ENCODE results near the gene NEU4.

The NEU4 gene

DNA sequence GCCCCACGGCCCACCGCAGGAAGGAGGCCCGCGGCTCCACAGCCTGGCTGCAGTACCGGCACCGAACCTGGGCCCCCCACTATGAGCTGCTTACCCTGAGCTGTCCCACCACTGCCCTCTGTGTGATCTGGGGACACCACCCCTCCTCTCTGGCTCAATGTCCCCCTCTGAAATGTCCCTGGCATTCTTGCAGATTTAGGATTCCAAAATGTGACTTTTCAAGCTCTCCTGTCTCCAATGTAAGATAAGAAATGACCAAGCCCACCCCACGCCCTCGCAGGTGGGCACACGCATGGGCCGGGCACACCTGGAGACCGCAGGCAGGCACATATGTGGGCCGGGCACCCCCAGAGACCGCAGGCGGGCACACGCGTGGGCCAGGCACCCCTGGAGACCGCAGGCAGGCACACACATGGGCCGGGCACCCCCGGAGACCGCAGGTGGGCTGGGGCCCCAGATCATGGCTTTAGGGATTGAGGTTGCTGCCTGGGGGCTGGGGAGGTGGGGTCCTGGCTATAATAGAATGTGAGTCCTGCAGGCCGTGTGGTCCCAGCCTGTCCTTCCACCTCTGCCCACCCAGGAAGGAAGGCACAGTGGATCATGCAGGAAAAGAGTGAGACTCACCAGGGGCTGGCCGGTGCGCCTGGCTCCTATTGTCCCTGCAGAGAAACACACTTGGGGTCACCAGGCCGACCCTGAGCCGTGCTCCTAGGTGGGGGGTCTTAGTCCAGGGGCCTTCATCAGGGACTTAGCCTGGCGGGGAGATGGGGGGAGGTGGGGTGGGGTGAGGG, 42.5 kb downstream of the NEU4 start:
- no peak for DNase-seq (ENCODE audit: low read depth in 2 of 2)

DNA sequence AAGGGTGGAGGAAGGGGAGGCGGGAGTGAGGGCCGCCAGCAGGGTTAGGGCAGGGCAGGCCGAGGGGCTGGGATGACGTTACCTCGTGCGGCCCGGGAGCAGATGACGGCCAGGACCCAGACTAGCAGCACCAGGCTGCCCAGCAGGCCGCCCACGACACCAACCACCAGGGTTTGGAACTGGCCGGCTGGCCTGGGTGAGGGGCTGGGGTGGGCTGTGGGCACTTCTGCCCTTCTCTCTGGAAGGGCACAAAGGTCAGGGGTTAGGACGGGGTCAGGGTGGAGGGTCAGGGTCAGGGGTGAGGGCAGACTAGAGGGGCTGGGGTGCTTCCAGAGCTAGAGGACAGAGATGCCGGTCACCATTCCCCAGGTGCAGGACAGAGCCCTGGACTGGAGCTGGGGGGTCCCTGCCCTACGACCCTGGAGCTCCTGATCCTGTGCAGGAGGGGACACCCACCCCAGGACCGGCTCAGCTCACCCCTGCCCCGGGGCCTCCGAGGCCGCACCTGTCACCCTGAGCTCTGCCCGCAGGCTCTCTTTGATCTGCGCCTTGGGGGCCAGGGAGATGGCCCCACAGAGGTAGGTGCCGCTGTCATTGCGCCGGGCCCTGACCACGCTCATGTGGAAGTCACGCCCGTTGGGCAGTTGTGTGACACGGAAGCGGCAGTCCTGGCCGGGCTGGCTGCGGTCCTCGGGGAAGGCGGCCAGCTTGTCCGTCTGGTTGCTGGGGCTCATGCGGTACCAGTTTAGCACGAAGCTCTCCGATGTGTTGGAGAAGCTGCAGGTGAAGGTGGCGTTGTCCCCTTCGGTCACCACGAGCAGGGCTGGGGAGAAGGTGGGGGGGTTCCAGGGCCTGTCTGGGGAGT, 43.4 kb downstream of the NEU4 start:
- DNase-seq (ENCODE audit: low read depth in 2 of 2): no peak

- DNase-seq (ENCODE audit: low read depth in 2 of 2): no peak
These were observed 44.1 kb downstream of the NEU4 start for GRCh38 chr2:241852981-241853631.

DNA sequence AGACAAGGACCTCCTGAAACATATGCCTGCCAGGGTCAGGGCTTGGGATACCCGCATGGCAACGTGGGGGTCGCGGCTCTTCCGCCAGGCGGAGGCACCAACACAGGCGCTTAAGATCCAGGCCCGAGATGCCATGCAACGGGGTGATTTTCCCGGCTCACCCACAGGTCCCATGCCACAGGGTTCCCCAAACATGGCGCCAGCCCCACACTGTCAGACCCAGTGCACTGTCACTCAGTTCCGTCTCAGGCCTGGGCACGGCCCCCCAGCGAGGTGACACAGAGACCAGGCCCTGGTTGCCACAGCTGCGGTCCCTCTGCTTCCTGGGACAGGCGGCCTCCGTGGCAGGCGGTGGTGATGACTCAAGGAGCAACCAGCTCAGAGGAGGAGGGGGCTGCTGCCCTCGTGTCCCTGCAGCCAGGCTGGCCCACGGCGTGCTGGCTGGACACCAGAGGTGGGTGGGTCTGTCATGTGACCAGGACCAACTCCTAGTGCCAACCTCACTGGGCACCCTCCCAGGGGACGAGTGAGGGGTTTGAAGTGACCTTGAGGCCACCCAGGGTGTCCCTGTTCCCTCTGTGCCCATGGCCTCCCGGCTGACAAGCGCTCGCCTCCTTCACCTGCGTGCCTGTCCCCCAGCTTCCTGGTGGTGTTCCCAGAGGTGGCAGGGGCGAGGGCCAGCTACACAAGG, 44.8 kb downstream of the NEU4 start:
- DNase-seq (ENCODE audit: low read depth in 2 of 2): no peak

- DNase-seq (ENCODE audit: low read depth in 2 of 2): no peak
These were observed 45.6 kb downstream of the NEU4 start for GRCh38 chr2:241854342-241855244.

DNA sequence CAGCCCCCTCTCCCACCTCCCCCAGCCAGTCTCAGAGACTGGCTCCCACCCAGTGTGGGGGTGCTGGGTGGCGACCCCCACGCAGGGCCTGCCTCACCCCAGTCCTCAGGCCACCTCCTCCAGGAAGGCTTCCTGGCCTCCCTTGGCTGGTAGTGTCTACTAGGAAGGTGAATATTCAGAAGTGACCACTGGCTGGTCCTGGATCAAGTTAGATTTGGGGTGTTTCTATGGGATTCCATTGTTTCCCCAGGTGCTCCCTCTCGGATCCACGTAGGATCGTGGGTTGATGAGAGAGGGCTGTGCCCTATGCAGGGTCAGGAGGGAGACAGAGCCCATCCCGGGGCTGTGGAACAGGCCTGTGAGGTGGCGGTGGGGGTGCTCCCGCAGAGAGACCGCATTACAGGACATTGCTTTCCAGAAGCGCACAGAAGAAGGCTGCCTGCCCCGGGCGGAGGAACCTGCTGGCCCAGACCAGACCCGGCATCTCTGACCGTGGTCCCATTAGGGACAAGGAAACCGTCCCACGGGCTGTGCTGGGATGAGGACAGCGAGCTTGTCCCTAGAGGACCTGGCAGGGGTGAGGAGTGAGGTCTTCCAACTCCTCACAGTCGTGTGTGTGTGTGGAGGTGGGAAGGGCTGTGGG, 46.4 kb downstream of the NEU4 start:
- DNase-seq (ENCODE audit: low read depth in 2 of 2): no peak

- DNase-seq (ENCODE audit: low read depth in 2 of 2): no peak
These were observed 47.0 kb downstream of the NEU4 start for GRCh38 chr2:241855888-241856422.

GRCh38 chr2:241857041-241857541, 48.1 kb downstream of the NEU4 start:
- DNase-seq (ENCODE audit: low read depth in 2 of 2): no peak

DNA sequence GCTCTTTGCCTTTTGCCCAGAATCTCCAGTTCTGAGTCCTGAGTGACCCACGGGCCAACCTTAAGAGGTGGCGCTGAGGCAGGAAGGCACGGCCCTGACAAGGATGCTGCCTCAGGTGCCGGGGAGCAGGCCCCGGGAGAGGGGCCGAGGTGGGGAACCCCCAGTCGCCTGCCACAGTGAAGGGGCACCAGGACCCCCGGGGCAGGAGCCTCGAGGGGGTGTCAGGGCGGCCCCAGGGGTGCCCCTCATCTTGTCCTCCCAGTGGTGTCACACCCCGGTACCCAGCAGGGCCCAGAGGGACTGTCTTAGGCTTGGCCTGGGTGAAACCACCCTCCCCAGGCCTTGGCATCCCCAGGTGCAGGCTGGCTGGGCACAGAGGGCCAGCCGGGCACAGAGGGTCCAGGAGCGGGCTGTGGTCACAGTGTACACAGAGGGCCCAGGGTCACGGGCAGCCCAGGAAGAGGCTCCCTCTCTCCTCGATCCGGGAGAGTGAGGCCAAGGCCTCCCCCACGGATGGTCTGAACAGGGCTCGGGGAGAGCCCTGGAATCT, 48.7 kb downstream of the NEU4 start:
- no peak for DNase-seq (ENCODE audit: low read depth in 2 of 2)

DNA sequence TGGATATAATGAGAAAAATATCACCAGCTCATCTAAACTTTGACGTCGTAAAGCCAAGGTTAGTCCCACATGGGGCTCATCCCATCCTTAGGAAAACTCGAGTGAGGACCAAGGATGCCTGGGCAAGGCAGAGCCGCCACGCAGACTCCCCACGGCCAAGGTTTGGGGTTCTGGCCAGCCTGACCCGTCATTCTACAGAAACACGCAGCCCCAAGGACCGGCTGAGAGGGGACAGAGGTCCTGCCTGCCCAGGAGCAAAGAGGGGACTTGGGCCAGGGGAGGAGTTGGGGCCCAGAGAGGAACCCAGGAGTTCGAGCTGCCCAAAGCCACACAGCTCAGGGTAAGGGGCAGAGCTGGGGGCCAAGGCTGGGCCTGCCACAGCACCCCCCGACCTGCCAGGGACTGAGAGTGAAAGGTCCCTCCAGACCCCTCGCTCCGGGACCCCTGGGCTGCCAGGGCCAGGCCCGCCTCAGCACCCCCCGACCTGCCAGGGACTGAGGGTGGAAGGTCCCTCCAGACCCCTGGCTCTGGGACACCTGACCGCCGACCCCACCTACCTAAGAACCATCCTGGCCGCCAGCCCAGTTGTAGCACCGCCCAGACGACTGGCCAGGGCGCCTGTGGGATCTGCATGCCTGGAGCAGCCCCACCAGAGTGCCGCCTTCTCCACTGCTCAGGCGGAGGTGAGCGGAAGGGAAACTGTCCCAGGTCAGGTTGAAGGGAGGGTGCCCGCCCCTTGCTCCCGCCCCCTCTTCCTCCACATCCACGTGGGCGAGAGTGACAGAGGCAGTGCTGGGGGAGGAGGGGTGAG, 49.4 kb downstream of the NEU4 start, which contains the start of gene PDCD1:
Gene PDCD1 (minus strand): TSS at position 689 of the 811 bp plus-strand sequence. CDS start 56 bp downstream, at position 633.
- DNase-seq (ENCODE audit: low read depth in 2 of 2): peak; percentile 66 to 76

DNA sequence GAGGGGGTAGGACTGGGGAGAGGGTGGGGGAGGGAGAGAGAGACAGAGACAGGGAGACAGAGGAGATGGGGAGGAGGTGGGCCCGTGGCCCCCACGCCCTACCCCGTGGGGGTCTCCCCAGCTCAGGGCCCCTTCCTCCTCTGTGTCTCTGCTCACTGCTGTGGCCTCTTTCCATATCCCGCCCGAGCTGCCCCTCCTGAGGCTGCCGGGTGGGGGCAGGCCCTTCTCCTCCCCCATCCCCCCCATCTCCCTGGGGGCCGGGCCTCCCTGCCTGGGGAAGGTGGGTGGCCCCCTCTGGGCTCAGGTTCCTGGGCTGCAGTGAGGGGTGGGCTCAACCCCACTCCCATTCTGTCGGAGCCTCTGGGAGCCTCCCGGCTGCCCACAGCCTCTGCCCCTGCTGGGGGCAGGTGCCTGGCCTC, 50.0 kb downstream of the NEU4 start:
- DNase-seq (ENCODE audit: low read depth in 2 of 2): no peak

DNA sequence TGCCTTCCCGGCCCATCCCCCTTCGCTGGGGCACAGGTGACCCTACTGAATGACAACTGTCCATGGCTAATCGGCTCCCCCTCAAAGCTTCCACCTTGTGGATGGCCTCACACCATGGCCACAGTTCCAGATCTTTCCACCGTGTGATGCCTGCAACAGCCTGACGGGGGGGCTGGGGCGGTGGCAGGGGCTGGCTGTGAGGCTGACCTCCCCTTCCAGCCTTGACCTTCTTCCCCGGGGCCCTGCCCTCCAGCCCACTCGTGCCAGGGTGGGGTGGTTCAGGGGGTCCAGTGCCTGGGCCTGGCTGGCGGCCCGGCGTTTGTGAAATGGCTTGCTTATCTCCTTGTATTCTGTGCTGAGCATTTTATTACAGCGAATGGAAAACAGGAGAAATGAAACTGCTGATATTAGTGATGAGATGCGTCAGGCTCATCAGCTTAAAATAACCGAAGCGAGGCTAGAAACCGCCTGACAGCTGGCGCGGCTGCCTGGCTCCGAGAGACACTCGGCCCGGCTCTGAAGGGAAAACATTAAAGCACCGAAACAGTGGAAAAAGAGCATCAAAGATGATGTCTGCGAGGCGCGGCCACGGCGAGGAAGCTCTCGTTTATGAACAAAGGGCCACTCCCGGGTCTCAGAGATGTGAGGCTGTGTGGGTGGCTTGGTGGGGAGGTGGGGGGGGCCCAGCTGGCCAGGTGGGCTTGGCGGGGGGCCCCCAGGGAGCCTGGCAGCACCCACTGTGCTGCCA, 50.6 kb downstream of the NEU4 start:
- peak; percentile 67 to 68 for DNase-seq (ENCODE audit: low read depth in 2 of 2)

DNA sequence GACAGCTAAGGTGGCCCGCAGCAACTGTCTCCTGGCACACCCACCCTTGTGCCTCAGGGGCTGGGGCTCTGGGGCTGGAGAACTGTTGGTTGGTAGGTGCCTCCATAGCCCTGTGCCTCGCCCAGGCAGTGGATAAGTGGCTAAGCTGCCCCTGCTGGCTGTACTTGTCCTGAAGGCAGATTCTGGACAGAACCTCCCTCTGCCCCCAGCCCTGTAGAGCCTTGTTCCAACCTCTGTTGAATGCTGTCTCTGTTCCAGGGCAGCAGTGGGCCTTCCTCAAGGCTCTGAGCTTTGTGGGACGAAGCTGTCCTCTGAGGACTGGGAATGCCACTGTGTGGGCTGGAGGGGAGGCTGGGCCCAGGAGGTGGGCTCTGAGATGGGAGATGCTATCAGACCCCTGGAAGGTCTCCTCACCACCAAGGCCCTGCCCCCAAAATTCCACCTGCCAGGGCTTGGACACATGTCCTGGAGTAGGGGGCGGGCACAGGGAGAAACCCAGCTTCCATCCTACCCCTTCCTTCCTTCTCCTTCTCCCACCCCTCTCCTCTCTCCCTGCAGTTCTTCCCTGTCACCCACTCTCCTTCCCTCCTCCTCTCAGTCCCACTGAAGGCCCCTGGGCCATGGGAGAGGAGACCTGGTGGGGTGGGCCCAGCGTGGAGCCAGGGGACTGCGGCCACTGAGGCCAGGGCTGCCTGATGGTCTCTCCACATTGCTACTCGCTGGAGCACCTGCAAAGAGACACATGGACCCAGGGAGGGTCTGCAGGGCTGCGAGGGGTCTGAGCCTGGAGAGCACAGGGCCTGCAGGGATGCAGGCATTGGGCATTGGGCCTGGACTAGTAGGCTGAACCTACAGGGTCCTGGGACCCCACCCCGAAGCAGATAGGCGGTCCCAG, 51.4 kb downstream of the NEU4 start:
- DNase-seq (ENCODE audit: low read depth in 2 of 2): no peak

DNA sequence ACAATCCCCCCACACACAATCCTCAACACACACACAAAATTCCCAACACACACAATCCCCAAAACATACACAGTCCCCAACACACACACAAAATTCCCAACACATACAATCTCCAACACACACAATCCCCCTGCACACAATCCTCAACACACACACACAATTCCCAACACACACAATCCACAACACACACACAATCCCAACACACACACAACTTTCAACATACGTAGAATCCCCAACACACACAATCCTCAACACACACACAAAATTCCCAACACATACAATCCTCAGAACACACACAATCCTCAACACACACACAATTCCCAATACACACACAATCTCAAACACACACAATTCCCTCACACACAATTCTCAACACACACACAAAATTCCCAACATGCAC, 52.3 kb downstream of the NEU4 start:
- no peak for DNase-seq (ENCODE audit: low read depth in 2 of 2)

DNA sequence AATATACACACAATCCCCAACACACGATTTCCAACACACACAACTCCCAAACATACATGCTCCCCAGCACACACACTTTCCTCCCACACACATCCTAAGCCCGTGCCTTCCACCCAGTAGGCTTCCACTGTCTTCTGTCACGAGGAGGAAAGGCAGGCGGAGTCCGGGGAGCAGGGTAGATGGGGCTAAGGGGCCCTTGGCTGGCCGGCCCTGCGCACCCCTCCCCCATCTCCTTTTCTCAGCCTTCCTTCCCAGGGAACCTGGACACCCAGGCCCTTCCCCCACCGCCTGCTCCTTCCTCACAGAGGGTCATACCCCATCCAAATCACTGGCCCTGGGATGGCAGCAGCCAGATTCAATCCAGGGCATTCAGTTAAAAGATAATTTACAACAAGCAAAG, 53.1 kb downstream of the NEU4 start:
- DNase-seq (ENCODE audit: low read depth in 2 of 2): no peak

DNA sequence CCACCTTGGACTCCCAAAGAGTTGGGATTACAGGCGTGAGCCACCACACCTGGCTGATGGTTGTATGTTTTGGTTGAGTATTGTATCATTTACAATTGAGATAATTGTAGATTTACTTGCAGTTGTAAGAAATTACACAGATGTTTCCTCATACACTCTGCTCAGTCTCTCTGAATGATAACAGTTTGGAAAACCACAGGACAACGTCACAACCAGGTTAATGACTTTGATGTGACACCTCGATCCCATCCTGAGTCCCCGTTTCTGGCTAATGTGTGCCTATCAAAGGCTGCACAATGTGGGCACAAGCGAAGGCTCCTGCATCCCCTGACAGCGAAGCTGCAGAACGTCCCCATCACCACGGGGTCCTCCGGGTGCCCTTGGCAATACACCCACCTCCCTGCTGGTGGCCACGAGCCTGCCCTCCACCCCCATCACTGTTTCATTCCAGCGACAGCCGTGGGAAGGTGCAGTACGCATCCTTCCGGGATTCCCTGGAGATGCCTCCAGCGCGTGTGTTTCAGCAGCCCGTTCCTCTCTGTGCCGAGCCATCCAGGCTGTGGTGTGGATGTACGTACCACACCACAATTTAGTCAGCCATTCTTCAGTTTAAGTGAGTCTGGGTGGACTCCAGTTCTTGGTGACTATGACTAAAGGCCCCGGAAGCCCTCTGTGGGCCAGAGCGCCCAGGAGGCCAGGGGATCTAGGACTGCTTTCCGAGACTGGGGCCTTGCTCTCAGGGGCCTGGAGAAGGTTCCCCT, 54.0 kb downstream of the NEU4 start:
- no peak for DNase-seq (ENCODE audit: low read depth in 2 of 2)

All from stimulated activated CD8-positive, alpha-beta memory T cell treated with anti-CD3 and anti-CD28 coated beads, Interleukin-15, amount 100 ng/mL, for 4 hours (primary cell).